Upper lobe of left lung (tissue), 6 donors: ENCODE data around the gene ECE1. TPM values are rescaled to one million over a fixed set of nuclear protein-coding genes. Genes with fewer than 3 reads are reported as not detected.

Experiments
- ATAC-seq, 2 donors: fragments of 200-7000 bp; cut with Tn5 transposase; one replicate each; pipeline ENCODE4 v1.9.1; 2022; ENCODE audit warnings: mild to moderate bottlenecking in 2 of 2, moderate library complexity in 2 of 2; ENCODE audit not compliant: low FRiP score in 2 of 2
- DNase-seq, 2 donors: peaks; one replicate each; pipeline ENCODE4 v3.0.0-alpha.2; 2019 to 2020
- H3K27ac ChIP-seq, 4 donors: fragments of 200-600 bp; sonication (generic); one replicate each; pipeline ENCODE4 v1.5.1; 2016 to 2019
- H3K27me3 ChIP-seq, 4 donors: fragments of 200-600 bp; sonication (generic); one replicate each; pipeline ENCODE4 v1.5.1; 2017 to 2019
- H3K36me3 ChIP-seq, 4 donors: fragments of 200-600 bp; sonication (generic); one replicate each; pipeline ENCODE4 v1.5.1; 2016 to 2019
- H3K4me1 ChIP-seq, 4 donors: fragments of 200-600 bp; sonication (generic); one replicate each; pipeline ENCODE4 v1.5.1; 2018 to 2019
- H3K4me3 ChIP-seq, 4 donors: fragments of 200-600 bp; sonication (generic); one replicate each; pipeline ENCODE4 v1.5.1; 2017 to 2019; ENCODE audit warnings: mild to moderate bottlenecking in 2 of 4, moderate library complexity in 1 of 4
- H3K9me3 ChIP-seq, 4 donors: fragments of 200-600 bp; sonication (generic); one replicate each; pipeline ENCODE4 v1.5.1; 2018 to 2019
- EP300 ChIP-seq, 4 donors: sonication (generic); formaldehyde crosslinking; IDR thresholded peaks; one replicate each; pipeline ENCODE4 v1.5.1; 2017; ENCODE audit warnings: antibody characterized with exemption in 4 of 4, control low read depth in 2 of 4
- POLR2A ChIP-seq, 4 donors: fragments of 450-650 bp; IDR thresholded peaks; one replicate each; pipeline ENCODE4 v1.5.1; 2016 to 2017; ENCODE audit warnings: antibody characterized with exemption in 4 of 4, mild to moderate bottlenecking in 2 of 4
- POLR2AphosphoS5 ChIP-seq, 2 donors: sonication (generic); formaldehyde crosslinking; IDR thresholded peaks; one replicate each; pipeline ENCODE4 v1.5.1; 2017; ENCODE audit warnings: antibody characterized with exemption in 2 of 2
- WGBS, 2 donors: methylation state at CpG; one replicate each; pipeline ENCODE4 v1.1.5; 2017 to 2018; 5-methylcytosine and 5-hydroxymethylcytosine counted together
- total RNA-seq, 6 donors: library from RNA; depleted of rRNA in 4 of 6; stranded (reverse); fragments of >200 nt in 4 of 6; gene quantifications; one replicate each; pipeline versions ENCODE4 v1.1.0 to v1.2.1, GENCODE V29; 2016 to 2021
- TF ChIP-seq, protein P1 (sequence below), 6 experiments: fragments of 450-650 bp in 4 of 6; fragments of 200-600 bp in 2 of 6; sonication (generic) in 2 of 6; IDR thresholded peaks; one replicate each; pipeline ENCODE4 v1.5.1; 2016 to 2019; ENCODE audit warnings: antibody characterized with exemption in 6 of 6
- donor health status: DM: no; HTN: no; CAD: no; lungs with moderate emphysema.
- donor health status: DM: no; HTN: yes; CAD: no; lungs with severe emphysema.

Gene ECE1
- total RNA-seq, 6 donors from 2014 or later, result 55.8 to 120 (median 74.8) TPM

DNA sequence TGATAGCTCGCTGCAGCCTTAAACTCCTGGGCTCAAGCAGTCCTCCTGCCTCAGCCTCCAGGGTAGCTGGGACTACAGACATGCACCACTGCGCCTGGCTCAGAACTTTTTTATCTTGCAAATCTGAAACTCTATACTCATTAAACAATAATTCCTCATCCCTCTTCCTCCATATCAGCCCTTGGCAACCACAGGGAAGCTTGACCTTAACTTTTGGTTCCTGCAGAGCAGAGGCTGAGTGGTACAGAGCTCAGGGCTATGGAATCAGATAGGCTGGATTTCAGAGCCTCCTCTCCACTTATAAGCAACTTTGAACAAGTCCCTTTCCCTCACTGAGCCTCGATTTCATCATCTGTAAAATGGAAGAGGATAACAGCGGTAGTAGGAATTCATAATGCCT is 47.4 kb downstream of the ECE1 start:
- 89 to 94% methylated on average over 4 of the region's 4 CpGs for WGBS, 2 donors
- no peak for ATAC-seq
- no peak overlapping the region for H3K4me3 ChIP-seq
- peaks cover 5 to 98% (median 58%) of the 10 kb centered on the region in 4 donors for H3K36me3 ChIP-seq
- H3K4me1 ChIP-seq, result no peaks in the 10 kb centered on the region
- no peak for DNase-seq
- no peaks in the 10 kb centered on the region for H3K27me3 ChIP-seq
- no peak overlapping the region for H3K27ac ChIP-seq
- TF ChIP-seq POLR2A (IDR thresholded peaks at IDR 0.05) (no peak), POLR2AphosphoS5 (IDR thresholded peaks at IDR 0.05) (no peak), EP300 (IDR thresholded peaks at IDR 0.05) (no peak)
- TF ChIP-seq, protein P1, sequence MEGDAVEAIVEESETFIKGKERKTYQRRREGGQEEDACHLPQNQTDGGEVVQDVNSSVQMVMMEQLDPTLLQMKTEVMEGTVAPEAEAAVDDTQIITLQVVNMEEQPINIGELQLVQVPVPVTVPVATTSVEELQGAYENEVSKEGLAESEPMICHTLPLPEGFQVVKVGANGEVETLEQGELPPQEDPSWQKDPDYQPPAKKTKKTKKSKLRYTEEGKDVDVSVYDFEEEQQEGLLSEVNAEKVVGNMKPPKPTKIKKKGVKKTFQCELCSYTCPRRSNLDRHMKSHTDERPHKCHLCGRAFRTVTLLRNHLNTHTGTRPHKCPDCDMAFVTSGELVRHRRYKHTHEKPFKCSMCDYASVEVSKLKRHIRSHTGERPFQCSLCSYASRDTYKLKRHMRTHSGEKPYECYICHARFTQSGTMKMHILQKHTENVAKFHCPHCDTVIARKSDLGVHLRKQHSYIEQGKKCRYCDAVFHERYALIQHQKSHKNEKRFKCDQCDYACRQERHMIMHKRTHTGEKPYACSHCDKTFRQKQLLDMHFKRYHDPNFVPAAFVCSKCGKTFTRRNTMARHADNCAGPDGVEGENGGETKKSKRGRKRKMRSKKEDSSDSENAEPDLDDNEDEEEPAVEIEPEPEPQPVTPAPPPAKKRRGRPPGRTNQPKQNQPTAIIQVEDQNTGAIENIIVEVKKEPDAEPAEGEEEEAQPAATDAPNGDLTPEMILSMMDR (IDR thresholded peaks at IDR 0.05), result no peak
- H3K9me3 ChIP-seq, result no peaks in the 10 kb centered on the region

DNA sequence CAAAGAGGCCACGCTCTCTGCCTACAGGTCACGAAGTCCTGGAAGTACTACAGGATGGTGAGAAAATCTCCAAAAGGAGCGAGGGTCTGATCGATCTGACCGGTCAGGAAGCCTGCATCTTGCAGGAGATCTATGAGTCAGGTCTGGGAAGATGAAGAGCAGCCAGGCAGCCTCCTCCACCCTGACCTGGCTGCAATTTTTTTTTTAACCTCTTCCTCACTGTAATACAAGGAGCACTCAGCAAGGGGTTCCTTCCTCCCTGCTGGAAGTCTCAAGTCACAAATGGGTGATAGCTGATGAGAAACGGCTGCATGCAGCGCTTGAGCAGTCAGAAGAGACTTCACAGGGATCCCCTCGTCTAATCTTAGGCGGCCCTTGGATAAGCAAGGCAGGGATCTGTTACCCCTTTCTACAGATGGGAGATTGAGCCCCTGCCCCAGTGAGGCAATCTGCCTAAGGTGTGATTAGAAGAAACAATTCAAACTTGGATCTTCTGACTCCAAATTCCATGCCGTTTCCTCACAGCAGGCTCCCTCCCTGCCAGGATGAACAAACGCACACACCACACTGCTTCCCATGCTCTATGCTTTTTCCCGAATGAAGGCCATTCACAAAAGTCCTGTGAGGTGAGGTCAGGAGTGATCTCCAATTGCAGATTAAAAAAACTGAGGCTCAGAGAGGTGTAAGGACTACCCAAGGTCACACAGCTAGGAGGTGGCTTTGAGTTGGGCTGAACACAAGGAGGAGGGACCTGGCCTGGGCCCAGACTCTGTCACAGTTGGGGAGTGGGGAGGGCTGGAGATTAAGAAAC is 48.3 kb downstream of the ECE1 start:
- Histone ChIP-seq H3K9me3 (no peaks in the 10 kb centered on the region), H3K4me3 (no peak overlapping the region), H3K36me3 (peaks cover 5 to 98% (median 57%) of the 10 kb centered on the region in 4 donors), H3K27ac (no peak overlapping the region), H3K27me3 (no peaks in the 10 kb centered on the region), H3K4me1 (no peaks in the 10 kb centered on the region)
- DNase-seq (no peak), ATAC-seq (no peak)
- no peak for TF ChIP-seq POLR2AphosphoS5 (IDR thresholded peaks at IDR 0.05)
- TF ChIP-seq EP300 (IDR thresholded peaks at IDR 0.05), result no peak
- TF ChIP-seq, protein P1 (IDR thresholded peaks at IDR 0.05), result no peak
- TF ChIP-seq POLR2A (IDR thresholded peaks at IDR 0.05), result no peak
- 76 to 82% methylated on average over 11 to 12 of the region's 12 CpGs for WGBS, 2 donors

DNA sequence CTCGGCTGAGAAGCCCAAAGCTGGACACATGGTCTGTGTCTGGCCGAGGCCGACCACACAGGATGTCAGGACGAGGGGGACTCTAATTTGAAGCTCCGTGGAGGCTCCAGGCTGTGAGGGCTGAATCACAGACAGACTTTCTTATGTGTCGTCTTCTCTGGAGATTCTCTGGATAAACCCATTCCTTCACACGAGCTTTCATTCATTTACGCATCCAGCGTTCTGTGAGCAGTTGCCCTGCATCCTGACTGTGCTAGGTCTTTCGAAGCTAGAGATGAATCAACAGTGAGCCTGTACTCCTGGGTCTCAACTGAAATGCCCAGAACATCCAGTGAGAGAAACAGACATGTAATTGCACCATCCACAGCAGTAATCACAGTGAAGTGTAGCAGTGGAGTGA is 49.6 kb downstream of the ECE1 start:
- Histone ChIP-seq H3K27ac (no peak overlapping the region), H3K27me3 (no peaks in the 10 kb centered on the region), H3K4me1 (no peaks in the 10 kb centered on the region), H3K36me3 (peaks cover 12 to 99% (median 64%) of the 10 kb centered on the region in 4 donors), H3K9me3 (no peaks in the 10 kb centered on the region), H3K4me3 (no peak overlapping the region)
- TF ChIP-seq EP300 (IDR thresholded peaks at IDR 0.05), result no peak
- TF ChIP-seq, protein P1 (IDR thresholded peaks at IDR 0.05), result no peak
- TF ChIP-seq POLR2A (IDR thresholded peaks at IDR 0.05), result no peak
- no peak for TF ChIP-seq POLR2AphosphoS5 (IDR thresholded peaks at IDR 0.05)
- 92 to 95% methylated on average over 10 of the region's 10 CpGs for WGBS, 2 donors
- ATAC-seq (no peak), DNase-seq (no peak)

DNA sequence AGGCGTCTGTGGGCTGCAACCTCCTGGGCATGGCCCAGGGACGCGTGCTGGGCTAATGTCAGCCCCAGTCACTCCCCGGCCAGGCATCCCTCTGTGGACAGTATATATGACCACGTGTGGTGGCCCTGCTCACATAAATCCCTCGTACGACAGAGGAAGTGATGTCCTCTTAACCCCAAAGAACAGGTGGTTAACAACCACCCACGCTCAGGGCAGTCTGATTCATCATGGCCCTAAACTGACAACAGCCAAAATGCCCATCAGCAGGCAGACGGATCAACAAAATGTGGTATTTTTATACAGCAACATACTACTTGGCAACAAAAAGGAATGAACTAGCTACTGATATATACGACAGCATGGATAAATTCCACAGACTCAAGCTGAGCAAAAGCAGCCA is 51.0 kb downstream of the ECE1 start:
- Histone ChIP-seq H3K27ac (no peak overlapping the region), H3K9me3 (no peaks in the 10 kb centered on the region), H3K36me3 (peaks cover 14 to 99% (median 56%) of the 10 kb centered on the region in 4 donors), H3K27me3 (no peaks in the 10 kb centered on the region), H3K4me1 (no peaks in the 10 kb centered on the region), H3K4me3 (no peak overlapping the region)
- no peak for DNase-seq
- no peak for TF ChIP-seq POLR2A (IDR thresholded peaks at IDR 0.05)
- TF ChIP-seq, protein P1 (IDR thresholded peaks at IDR 0.05), result no peak
- no peak for TF ChIP-seq EP300 (IDR thresholded peaks at IDR 0.05)
- no peak for TF ChIP-seq POLR2AphosphoS5 (IDR thresholded peaks at IDR 0.05)
- 80 to 91% methylated on average over 9 to 10 of the region's 10 CpGs for WGBS, 2 donors
- no peak for ATAC-seq
